ENCODE results near the gene BRIP1.

The BRIP1 gene

DNA sequence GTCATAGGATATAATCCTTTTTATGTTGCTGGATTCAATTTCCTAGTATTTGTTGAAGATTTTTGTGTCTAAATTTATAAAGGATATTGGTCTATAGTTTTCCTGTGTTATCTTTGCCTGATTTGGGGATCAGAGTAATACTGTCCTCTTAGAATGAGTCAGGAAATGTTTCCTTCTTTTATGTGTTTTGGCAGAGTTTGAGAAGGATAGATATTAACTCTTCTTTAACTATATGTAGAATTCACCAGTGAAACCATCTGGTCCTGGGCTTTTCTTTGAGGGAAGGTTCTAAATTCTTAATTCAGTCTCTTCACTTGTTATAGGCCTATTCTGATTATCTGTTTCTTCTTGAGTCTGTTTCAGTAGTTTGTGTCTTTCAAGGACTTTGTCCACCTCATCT is 206.0 kb downstream of the BRIP1 start:
- H3K4me3 ChIP-seq (ENCODE audit: low read depth, low read length): no peak overlapping the region
- no peak for DNase-seq (ENCODE audit: low read depth)

DNA sequence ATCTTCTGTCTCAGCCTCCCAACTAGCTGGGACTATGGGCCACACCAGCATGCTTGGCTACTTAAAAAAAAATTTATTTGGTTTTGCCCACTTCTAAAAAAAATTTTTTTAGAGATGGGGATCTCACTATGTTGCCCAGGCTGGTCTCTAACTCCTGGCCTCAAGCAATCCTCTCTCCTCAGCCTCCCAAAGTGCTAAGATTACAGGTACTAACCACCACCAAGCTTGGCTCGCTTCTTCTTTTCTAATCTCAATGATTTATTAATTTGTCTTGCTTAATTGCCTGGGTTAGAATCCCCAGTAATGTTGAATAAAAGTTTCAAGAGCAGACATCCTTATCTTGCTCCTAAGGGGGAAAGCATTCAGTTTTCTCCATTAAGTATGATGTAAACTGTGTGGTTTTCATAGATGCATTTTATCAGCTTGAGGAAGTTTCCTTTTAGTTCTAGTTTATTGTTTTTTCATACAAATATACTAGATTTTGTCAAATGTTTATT is 206.6 kb downstream of the BRIP1 start:
- no peak for DNase-seq (ENCODE audit: low read depth)
- no peak overlapping the region for H3K4me3 ChIP-seq (ENCODE audit: low read depth, low read length)

DNA sequence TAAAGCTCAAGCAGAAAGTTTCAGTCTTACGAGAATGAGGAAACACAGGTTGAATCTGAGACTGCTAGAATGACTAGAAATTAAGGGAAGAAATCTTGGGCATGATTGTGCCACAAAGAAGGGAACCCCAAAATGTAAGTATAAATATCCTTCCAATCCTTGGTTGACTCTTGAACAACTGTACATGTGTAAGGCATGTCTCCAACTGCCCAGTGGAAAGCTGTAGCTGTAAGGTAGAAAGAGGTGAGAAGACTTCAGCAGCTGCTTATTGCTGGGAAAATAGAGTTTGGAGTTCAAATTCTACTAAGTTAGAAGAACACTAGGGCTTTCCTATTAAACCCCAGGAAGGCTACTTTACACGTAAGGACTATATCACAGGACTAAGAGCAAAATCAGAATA is 212.6 kb downstream of the BRIP1 start:
- no peak overlapping the region for H3K4me3 ChIP-seq (ENCODE audit: low read depth, low read length)
- no peak for DNase-seq (ENCODE audit: low read depth)

DNA sequence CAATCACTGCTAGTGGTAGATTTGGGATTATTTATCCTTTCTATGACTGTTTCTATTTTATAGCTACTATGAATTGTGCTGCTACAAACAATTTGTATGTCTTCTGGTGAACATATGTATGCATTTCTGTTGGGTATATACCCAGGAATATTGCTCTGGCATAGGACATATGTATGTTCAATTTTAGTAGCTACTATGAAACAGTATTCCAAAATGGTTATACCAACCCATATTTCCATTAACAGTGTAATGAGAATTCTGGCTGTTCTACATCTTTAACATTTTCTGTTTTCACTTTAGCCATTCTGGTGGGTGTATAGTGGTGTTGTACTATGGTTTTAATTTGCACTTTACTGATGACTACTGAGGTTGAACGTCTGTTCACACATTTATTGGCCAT is 214.7 kb downstream of the BRIP1 start:
- no peak overlapping the region for H3K4me3 ChIP-seq (ENCODE audit: low read depth, low read length)
- DNase-seq (ENCODE audit: low read depth): no peak

DNA sequence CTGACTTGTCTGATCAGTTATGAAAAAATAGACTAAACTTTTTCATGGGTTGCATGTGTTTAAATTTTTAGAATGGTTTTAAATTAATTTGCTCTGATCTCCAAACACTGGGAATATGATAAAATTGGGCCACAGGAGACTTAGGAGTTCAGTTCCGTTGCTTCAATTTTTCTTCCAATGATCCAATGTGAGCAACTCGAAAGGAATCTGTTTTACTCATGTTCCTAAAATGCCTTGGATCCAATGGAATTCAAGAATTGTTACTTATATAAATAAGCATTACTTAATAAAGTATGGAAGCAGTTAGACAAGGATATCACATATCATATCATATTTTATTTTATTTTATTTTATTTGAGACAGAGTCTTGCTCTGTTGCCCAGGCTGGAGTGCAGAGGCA is 216.3 kb downstream of the BRIP1 start:
- DNase-seq (ENCODE audit: low read depth): no peak
- H3K4me3 ChIP-seq (ENCODE audit: low read depth, low read length): no peak overlapping the region

DNA sequence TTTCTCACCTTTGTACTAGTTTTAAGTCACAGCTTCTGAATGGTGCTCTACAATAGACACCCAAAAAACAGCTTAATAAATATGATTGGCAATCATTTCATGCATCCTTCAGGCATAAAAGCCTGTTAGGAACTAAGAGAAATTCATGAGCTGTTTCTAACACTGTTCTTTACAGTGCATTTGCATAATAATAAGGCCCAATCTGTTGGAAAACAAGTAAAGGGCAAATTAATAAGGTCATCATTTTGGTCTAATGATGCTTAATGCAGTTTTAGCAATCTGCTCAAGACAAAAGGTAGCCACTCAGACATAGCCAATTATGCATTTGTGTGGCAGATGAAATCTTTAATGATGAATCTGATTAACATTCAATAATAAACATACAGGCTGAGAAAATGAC is 216.8 kb downstream of the BRIP1 start:
- no peak for DNase-seq (ENCODE audit: low read depth)
- no peak overlapping the region for H3K4me3 ChIP-seq (ENCODE audit: low read depth, low read length)

DNA sequence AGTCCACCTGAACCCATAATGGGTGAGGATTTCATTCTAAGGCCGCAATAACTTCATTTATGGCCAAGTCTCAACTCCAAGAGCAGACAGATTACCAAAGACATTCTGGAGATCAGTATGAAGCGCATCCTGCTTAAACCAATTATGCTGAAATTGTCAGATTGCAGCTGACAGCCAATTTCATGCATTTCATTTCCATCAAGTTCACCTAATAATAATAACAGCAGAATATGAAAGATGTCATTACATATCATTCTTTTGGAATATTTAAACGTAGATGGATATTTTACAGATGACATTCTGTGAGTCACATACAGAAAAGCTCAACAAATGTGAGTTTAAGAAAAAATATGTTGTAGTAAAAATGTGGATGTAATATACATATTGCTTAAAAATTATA is 217.4 kb downstream of the BRIP1 start:
- DNase-seq (ENCODE audit: low read depth): no peak
- H3K4me3 ChIP-seq (ENCODE audit: low read depth, low read length): no peak overlapping the region

DNA sequence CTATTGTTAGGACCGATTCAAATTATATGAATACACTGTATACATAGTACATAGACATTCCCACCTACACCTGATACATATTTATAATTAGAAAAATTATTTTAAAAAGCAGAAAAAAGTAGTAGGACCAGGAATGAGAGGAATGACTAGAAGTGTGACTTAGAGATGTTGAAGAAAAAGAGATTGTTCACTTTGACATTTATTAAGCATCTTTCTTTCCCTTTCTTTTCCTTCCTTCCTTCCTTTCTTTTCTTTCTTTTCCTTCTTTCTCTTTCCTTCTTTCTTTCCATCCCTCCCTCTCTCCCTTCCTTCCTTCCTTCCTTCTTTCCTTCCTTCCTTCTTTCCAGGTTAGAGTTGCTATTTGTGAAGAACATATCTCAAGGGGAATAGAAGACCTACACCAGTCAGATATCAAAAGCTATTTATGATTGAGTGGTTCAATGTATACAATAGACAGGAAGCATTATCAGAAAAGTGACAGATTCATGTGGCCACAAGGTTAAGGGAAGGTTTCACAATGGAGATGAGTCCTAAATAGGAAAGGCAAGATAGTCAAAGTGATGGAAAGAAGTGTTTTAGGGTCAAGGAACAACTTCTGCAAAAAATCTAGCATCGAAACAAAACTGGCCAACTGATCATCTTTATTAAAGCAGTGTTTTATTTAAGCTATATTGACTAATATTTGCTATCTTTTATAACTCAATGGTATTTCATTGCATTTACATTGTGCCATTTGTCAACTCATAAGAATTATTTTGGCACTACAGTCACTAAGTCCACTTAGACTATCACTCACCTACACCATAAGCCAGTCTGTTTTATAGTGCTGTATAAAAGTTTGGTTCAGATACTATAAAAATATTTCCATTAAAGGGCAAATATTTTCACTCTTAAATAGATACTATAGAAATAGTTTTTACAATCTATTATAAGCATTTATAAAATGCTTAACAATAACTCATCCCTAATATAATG is 218.2 kb downstream of the BRIP1 start:
- no peak for DNase-seq (ENCODE audit: low read depth)
- H3K4me3 ChIP-seq (ENCODE audit: low read depth, low read length): no peak overlapping the region

DNA sequence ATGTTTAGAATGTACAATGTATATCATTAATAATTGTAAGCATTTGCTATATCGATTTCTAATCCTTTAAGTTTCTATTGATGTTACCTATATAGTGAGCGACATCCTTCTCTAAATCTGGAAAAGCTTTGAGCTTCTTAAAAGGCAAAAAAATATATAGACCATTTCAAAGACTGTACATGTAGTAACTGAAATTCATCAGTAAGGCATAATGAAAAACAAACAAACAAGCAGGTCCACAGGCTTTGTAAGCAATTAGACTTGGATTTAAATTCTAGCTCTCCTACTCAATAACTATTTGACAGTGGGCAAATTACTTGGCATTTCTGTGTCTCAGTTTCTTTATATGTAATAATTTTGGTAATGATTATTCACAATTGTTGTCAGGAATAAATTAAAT is 220.6 kb downstream of the BRIP1 start:
- no peak for DNase-seq (ENCODE audit: low read depth)
- no peak overlapping the region for H3K4me3 ChIP-seq (ENCODE audit: low read depth, low read length)

DNA sequence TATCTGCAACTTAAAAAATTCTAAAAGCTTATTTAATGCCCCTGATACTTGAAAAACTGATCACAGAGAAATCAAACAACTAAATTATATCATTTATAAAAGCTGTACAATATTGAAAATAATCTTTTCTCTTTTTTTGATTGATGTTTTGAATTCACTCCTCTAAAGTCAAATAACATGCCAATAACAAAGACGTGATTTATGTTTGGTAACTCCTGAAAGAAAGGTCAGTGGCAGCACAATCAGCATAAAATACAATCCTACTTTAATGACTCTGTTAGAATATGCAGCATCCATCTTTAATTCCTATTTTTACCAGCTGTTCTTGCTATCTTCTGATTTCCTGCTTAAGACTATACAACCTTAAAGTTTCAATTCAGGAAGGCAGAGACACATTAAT is 221.6 kb downstream of the BRIP1 start:
- no peak for DNase-seq (ENCODE audit: low read depth)
- no peak overlapping the region for H3K4me3 ChIP-seq (ENCODE audit: low read depth, low read length)

DNA sequence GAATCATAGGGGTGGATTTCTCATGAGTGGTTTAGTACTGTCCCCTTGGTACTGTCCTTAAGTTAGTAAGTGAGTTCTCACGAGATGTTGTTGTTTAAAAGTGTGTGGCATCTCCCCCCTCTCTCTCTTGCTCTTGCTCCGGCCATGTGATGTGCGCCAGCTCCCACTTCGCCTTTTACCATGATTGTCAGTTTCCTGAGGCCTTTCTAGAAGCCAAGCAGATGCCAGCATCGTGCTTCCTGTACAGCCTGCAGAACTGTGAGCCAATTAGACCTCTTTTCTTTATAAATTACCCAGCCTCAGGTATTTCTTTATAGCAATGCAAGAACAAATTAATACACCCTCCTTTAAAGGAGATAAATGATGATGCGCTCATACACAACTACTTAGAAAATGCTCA is 222.2 kb downstream of the BRIP1 start:
- DNase-seq (ENCODE audit: low read depth): no peak
- H3K4me3 ChIP-seq (ENCODE audit: low read depth, low read length): no peak overlapping the region

DNA sequence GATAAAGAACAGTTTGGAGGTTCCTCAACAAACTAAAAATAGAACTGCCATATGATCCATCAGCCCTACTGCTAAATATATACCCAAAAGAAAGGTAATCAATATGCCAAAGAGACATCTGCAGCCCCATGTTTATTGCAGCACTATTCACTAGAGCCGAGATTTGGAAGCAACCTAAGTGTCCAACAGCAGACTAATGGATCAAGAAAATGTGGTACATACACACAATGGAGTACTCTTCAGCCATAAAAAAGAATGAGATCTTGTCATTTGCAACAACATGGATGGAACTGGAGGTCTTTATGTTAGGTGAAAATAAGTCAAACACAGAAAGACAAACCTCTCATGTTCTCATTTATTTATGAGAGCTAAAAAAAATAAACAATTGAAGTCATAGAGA is 223.5 kb downstream of the BRIP1 start:
- no peak overlapping the region for H3K4me3 ChIP-seq (ENCODE audit: low read depth, low read length)
- DNase-seq (ENCODE audit: low read depth): no peak

DNA sequence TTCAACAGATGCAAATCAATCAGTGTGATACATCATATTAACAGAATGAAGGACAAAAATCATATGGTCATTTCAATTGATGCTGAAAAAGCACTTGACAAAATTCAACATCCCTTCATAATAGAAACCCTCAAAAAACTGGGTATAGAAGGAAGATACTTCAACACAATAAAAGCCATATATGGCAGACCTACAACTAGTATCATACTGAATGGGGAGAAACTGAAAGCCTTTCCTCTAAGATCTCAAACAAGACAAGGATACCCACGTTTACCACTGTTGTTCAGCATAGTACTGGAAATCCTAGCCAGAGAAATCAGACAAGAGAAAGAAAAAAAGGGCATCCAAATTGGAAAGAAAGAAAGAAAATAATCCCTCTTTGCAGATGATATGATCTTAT is 225.2 kb downstream of the BRIP1 start:
- no peak overlapping the region for H3K4me3 ChIP-seq (ENCODE audit: low read depth, low read length)
- DNase-seq (ENCODE audit: low read depth): no peak

DNA sequence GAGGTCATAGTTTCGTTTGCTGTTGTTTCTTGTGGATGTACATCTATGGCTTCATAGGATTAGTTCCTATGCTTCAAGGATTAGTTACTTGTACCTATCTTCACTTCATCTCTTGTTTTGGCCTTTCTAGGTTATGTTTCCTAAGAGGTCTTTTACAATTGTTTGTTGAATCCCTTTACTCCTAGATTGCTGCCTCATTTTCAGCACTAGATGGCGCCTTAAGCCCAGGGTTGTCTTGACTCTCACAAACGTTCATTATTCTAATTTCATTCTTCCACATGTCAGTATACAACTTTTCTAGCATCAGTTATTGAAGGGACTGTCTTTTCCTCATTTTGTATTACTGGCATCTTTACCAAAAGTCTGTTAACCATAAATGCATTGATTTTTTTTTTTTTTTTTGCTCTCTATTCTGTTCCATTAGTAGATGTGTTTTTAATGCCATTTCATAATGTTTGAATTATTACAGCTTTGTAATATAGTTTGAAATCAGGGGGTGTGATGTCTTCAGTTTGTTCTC is 227.4 kb downstream of the BRIP1 start:
- no peak for DNase-seq (ENCODE audit: low read depth)
- no peak overlapping the region for H3K4me3 ChIP-seq (ENCODE audit: low read depth, low read length)

DNA sequence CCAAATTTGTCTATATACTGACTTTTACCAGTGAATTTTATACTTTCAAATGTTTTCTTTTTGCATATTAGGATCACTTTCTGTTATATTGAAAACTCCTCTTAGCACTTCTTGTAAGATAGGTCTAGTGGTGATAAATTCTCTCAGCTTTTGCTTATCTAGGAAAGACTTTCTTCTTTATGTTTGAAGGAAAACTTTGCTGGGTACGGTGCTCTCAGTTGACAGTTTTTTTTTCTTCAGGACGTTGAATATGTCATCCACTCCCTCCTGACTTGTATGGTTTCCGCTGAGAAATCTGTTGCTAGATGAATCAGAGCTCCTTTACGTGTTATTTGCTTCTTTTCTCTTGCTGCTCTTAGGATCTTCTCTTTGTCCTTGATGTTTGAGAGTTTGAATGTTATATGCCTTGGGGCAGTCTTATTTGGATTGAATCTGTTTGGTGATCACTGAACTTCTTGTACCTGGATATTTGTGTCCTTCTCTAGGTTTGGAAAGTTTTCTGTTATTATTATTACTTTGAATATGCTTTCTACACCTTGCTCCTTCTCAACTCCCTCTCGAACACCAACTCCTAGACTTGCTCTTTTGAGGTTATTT is 228.3 kb downstream of the BRIP1 start:
- no peak for DNase-seq (ENCODE audit: low read depth)
- no peak overlapping the region for H3K4me3 ChIP-seq (ENCODE audit: low read depth, low read length)

DNA sequence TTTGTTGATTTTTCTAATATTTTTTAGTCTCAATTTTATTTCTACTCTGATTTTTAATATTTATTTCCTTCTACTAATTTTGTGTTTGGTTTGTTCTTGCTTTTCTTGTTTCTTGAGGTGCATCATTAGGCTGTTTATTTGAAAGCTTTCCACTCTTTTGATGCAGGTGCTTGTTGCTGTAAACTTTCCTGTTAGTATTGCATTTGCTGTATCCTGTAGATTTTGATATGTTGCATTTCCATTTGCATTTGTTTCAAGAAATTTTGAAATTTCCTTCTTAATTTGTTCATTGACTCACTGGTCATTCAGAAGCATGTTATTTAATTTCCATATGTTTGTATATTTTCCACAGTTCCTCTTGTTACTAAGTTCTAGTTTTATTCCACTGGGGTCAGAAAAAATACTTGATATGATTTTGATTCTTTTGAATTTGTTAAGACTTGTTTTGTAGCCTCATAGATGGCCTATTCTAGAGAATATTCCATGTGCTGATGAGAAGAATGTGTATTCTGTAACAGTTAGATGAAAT is 229.3 kb downstream of the BRIP1 start:
- no peak overlapping the region for H3K4me3 ChIP-seq (ENCODE audit: low read depth, low read length)
- no peak for DNase-seq (ENCODE audit: low read depth)

DNA sequence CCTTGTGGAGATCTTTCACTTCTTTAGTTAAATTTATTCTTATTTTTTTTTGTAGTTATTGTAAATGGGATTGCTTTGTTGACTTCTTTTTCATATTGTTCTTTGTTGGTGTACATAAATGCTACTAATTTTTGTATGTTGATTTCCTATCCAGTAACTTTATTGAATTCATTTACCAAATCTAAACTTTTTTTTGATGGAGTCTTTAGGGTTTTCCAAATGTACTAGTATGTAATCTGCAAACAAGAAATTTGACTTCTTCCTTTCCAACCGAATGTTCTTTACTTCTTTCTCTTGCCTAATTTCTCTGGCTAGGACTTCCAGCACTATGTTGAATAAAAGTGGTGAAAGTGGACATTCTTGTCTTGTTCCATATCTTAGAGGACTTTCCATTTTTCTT is 230.5 kb downstream of the BRIP1 start:
- no peak overlapping the region for H3K4me3 ChIP-seq (ENCODE audit: low read depth, low read length)
- no peak for DNase-seq (ENCODE audit: low read depth)

DNA sequence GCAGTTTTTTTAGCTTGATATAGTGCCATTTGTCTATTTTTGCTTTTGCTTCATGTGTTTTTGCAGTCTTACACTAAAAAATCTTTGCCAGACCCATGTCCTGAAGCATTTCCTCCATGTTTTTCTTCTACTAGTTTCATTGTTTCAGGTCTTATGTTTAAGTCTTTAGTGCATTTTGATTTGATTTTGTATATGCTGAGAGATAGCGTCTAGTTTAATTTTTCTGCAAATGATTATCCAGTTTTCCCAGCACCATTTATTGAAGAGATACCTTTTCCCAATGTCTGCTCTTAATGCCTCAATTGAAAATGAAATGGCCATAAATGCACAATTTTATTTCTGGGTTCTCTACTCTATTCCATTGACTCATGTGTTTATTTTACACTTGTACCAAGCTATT is 231.5 kb downstream of the BRIP1 start:
- H3K4me3 ChIP-seq (ENCODE audit: low read depth, low read length): no peak overlapping the region
- no peak for DNase-seq (ENCODE audit: low read depth)

Data from skeletal muscle cell (primary cell).